Activated CD4-positive, CD25-positive, alpha-beta regulatory T cell (primary cell): ENCODE measurements around the gene ACBD3.
"Not testable (repeated sequence)": the region's sequence is repeated elsewhere in the genome, so short reads cannot be mapped to it uniquely, and the experiment has no call there.

Source experiments
- DNase-seq, 4 experiments: peaks; one replicate each; lab custom pipeline; 2025; lab: John Stamatoyannopoulos, UW

Gene ACBD3

DNA sequence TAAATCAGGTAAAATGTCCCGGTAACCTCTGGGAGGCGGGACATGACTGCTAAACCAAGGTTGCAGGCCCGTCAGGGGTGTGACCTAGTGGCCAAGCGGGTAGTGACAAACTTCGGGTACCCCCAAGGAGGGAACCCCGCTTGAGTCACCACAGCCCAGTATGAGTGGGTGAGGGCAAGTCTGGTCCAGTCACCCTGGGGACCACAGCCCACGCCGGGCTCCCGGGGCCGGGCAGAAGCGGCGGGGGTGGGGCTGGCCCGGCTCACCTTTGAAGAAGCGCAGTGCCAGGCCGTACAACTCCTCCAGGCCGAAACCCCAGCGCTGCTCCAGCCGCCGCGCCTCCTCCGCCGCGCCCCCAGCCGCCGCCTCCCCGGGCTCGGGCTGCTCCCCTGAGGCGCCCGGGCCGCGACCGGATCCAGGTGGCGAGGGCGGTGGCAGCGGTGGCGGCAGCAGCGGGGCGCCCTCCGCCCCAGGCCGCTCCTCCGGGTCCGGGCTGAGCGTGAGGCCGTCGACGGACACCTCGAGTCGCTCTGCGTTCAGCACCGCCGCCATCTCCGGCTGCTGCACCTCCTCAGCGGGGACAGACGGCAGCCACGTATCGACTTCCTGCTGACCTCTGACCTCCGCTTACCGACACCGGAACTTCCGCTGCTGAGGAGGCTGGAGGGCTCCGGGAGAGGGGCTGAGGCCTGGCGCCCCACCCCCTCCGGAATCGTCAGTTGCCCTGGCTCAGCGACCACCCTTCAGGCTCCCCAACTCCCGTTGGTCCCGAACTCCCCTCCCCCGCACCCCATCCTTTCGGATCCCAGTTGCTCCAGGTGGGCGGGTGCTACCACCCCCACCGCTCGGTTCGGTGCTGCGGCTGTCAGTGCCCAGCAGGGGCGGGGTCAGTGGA, at the start of gene ACBD3:
Gene ACBD3 (minus strand): TSS at position 618 of the 895 bp plus-strand sequence. CDS start 66 bp downstream, at position 552.
- DNase-seq = peak; percentile 60 to 75 (median 68)

DNA sequence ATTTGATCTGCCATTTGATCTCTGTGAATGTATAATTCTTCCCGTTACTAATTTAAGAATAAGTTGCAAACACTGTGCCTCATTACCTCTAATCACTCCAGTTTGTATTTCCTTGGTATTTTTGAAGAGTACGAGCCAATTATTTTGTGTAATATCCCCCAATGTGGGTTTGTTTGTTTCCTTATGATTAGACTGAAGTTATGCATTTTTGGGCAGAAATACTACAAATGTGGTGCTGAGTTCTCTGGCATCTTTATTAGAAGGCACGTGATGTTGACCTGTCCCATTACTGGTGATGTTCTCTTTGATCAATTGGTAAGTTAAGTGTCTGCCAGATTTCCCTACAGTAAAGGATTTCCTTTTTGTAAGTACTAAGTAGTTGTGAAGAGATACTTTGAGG, 47.3 kb upstream of the ACBD3 start:
- no peak for DNase-seq

DNA sequence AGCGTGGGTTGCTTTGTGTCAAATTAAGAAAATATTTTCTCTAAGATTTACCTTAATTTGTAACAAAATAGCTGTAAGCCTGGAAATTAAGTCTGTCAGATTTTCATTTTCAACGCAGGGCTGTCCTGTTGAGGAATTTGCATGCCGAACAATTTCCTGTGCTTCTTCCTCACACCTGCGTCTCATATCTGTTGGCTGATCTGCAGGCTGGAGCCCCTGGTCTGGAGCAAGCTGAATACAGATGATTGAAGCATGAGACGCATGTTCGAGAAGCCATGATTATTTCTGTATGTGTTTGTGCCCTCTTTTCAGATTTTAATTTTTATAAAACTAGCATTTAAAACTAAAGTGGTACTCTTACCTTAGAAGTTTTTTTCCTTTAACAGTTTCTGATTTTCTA, 46.8 kb upstream of the ACBD3 start:
- no peak for DNase-seq

DNA sequence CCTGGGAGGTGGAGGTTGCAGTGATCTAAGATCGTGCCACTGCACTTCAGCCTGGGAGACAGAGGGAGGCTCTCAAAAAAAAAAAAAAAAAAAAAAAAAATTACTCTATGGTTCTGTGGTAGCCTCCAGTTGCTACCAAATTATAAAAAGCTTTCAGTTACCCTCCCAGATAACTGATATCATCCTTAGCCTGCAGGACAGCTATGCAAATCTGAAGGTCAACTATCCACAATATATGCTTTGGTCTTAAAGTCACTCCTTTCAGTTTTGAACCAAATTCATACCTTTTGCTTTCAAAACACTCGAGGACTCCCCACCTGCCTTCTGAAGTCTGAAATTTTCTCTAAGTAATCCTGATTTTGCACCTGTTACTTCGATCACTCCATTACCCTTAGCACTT, 40.1 kb upstream of the ACBD3 start:
- no peak for DNase-seq

DNA sequence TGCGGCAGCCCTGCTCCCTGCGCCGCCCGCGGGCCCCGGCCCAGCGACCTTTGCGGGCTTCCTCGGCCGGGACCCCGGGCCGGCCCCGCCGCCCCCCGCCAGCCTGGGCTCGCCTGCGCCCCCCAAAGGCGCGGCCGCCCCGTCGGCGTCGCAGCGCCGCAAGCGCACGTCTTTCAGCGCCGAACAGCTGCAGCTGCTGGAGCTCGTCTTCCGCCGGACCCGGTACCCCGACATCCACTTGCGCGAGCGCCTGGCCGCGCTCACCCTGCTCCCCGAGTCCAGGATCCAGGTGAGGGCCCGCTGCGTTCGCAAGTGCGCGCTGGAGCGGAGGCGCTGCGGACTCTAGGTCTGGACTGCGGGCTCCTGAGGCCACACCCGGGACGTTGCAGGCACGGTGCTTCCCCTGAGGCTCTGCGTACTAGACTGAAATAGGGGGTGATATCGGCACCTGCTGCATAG, 37.3 kb upstream of the ACBD3 start:
- no peak for DNase-seq

DNA sequence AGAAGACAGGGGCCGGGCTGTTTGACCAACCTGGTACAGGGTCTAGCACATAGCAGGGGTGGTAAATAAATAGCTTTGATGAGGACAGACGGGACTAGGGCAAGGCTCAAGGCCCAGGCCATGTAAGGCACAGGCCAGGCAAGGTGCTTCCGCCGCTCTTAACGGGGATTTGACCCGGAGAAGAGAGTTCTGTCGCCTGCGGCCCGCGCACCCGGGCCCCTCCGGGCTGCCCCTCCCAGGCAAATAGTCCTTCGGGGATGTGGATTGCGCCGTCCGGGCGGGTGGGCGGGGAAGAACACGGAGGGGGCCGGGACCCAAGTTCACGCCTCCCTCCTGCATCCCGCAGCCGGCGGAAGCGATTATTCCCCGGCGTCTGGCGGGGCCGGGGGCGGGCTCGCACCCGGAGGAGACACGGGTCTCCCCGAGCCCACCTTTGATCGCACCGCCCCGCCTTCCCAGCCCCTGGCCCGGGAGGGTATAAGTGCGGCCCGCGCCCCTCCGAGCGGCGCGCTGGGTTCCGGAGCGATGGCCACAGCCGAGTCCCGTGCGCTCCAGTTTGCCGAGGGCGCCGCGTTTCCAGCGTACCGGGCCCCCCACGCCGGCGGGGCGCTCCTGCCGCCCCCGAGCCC, 36.7 kb upstream of the ACBD3 start, which contains the start of gene MIXL1:
Gene MIXL1 (plus strand): TSS at position 508 of the 629 bp plus-strand sequence. CDS start 18 bp downstream, at position 526.
- DNase-seq = no peak

DNA sequence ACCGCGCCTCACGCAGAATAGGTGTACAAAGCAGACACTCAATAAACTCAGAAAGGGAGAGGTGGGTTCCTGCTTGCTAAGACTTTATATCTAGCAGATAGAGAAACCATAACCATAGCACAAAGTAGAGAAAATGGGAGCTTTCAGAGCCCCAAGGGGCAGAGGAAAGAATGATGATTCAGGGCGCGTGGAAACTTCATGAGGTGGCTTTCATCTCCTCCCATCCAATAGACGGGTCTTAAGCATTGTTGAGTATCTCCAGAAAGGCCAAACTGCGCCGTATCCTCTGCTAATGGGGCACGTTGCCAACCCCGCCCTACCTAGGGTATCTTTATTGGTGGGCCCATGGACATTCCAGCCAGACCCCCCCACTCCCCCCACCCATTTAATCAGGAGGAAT, 36.1 kb upstream of the ACBD3 start:
- no peak for DNase-seq

DNA sequence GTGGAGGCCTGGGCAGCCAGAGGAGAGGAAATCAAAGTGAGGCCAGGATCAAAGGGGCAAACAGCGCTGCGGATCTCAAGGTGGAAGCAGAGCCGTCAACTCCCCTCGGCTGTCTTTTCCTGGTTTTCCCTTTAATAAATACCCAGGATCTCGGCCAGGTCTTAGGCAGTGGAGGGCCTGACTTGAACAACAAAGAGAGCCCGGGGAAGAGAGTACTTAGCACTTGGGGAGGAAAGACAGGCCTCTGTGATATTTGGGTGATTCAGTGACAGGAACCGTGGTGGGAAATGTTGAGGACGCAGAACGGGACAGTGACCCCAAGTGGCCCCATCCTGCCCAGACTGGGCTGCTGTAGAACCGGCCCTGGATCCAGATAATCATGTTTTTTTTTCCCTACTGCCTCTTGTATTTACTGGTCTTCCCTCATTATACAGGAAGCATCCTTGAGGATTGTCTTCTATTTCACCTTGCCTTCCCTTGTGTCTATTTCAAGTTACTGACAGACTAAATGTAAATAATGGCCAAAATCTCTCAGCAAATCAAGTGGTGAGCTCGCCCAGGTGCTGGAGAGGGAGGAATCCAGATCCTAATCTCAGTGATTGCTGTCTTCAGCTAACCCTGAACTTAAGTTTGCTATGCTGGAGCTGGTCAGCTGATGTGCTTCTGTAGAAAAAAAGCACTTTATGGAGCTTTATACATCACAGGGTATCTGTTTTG, 34.1 kb upstream of the ACBD3 start:
- DNase-seq = no peak

DNA sequence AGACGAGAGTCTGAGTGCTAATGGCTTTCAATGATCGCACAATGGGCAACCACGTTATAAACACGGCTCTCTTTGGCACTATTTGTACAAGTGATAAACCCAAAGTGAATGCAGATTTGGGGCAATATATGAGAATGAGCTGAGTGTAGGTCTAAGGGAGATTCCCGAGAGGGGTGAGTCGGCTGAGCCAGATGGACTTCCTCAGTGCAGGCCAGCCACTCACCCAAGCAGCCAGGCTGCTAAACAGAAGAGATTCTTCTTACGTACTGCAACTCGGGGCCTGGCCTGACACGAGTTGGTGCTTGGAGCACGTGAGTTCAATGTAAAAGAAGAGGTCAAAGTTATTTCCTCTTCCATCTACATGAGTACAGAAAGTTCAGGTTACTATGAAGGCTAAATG, 30.7 kb upstream of the ACBD3 start:
- DNase-seq = no peak

DNA sequence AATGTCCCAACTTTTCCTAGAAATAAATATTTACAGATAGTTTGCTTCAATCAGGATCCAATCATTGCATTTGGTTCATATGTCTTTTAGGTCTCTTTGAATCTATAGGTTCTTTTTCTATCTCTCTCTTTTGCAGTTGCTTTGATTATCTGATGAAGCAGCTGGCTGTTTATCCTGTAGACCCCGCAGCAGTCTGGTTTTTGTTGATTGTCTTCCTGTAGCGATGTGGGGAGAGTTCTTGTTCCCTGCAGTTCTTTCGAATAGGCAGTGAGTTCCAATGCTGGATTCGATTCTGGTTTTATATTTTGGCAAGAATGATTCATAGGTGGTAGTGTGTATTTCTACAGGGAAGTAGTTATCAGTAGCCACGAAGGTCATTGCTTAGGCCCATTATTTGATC, 29.5 kb upstream of the ACBD3 start:
- DNase-seq = no peak

DNA sequence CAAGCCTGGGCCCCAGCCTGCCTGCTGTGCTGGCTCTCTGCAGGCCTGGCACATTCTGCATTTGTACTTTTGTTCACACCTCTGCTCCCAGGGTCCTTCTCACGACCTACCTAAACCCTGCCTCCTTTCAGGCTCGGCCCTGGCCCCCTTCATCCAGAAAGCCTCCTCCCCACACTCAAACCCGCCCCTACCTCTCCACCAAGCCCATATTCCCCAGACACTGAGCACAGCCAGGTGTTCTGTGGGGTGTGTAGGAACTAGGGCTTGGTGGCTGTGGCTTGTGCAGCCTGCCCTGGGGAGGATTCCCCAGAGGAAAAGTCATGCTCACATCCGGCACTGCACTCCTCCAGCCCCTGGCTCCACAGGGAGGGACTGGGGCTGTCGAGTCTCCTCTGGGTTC, 28.7 kb upstream of the ACBD3 start:
- no peak for DNase-seq

DNA sequence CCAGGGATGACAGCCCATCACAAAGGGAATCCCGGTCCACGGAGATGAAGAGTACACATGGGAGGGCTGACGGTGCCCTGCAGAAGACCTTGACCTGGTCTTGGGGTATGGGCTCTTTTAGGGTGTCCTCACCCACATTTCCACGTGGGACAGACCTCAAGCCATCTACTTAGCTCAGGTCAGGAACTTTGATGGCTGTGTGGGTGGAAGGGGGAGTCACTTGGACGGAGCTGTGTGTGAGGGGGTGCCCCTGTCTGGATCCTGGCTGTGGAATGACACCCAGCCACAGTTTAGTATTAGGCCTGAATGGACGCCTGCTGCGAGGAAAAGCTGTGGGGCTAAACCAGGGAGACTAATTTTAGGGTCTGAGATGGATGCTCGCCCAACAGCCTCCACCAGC, 26.0 kb upstream of the ACBD3 start:
- no peak for DNase-seq

DNA sequence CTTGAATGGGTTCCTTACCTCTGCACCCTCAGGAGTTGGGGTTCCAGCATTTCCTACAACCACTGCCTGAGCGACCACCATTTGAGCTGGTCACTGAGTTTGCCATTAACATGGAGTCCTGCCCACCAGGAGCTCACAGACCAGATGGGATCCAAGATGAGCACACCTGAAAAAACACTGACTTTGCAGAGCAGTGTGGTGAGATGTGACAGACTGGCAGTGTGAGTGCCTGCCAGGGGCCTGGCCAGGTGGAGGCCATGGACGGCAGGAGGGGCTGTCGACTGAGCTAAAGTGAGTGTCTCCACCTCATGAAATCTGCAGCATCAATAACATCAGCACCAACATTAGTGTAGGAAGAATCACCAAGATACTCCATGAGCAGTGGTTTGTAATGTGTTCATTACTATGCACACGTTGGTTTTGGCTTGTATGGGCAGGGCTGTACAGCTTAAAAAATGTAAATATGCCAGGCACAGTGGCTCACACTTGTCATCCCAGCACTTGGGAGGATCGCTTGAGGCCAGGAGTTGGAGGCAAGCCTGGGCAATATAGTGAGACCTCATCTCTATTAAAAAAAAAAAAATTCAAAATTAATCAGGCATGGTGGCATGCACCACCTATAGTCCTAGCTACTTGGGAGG, 24.8 kb upstream of the ACBD3 start:
- no peak for DNase-seq

DNA sequence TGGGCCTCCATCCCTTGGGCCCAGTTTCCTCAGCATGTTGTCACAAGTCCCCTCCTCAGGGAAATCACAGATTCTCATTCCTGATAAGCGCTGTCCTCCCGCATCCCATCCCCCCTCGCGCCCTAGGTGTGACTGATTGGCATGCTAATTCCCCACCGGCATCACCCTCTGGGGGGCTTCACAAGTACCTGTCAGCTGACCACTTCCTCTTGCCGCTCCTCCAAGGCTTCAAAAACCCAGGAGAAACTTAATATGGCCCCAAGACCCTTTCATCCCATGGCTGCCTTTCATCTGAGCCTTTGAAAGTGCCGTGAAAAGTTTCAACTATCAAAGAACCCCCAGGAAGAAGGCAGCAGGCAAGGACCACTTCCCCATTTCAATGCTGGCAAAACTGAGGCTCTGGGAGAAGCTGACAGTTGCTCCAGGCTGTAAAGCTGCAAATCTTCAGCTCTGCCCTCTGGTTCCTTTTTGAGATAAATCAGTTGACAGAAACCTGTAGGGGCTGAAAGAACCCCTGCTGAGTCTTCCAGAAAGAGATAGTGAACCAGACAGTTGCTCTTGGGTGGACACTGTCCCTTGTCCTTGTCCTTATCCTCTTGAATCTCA, 24.1 kb upstream of the ACBD3 start:
- no peak for DNase-seq

DNA sequence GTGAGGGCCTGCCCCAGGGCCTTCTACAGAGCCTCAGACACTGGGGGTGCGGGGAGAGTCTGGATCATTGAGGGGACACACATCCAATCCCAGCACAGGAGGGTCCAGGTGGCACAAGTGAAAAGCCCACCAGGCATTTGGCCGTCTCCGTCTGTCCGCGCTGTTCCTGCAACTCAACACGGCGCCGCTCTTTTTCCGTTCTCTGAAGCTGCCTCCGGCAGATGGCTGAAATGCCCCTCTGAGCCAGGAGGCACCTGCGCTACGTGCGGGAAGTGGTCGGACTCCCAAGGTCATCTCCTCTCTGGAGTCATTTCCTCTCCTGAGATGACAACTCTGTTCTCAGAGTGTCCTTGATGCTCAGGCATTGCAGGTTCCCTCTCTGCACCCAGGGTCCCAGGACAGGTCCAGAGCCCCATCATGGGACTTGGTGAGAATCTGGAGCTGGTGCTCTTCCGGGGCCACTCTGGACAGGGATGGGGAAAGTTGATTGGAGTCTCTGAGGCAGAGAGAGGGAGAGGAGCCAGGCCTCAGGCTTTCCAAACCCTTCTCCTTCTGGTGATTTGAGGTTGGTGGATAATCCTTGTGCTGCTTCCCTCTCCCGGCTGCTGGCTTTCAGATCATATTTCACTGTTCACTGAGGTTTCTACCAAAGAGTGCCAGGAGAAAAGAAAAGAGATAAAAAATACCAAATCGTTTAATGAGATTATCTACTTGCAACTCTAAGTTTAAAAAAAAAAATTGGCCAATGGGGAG, 22.9 kb upstream of the ACBD3 start:
- no peak for DNase-seq

DNA sequence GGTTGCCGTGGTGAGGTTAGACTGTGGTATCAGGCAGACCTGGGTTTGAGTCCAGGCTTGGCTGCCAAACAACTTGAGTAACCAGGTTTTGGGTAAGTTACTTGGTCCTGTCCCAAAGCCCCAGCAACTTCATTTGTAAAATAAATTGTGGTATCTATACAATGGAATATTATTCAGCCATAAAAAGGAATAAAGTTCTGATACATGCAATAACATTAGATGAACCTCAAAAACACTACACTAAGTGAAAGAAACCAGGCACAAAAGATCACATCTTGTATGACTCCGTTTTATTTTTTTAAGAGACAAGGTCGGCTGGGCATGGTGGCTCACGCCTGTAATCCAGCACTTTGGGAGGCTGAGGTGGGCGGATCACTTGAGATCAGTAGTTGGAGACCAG, 20.5 kb upstream of the ACBD3 start:
- no peak for DNase-seq

DNA sequence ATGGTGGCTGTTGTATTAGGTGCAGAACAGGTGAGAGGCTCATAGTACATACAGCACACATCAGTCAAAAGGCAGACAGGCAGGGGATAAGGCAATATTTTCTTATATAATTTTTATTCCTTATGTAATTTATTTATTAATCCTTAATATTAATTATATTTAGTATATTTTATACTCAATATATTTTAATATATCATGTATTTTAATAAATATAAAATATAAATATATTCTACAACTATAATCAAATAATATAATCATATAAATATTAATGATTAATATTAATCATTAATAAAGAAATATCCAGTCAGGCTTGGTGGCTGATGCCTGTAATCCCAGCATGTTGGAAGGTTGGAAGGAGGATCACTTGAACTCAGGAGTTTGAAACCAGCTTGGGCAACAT, 17.7 kb upstream of the ACBD3 start:
- no peak for DNase-seq

DNA sequence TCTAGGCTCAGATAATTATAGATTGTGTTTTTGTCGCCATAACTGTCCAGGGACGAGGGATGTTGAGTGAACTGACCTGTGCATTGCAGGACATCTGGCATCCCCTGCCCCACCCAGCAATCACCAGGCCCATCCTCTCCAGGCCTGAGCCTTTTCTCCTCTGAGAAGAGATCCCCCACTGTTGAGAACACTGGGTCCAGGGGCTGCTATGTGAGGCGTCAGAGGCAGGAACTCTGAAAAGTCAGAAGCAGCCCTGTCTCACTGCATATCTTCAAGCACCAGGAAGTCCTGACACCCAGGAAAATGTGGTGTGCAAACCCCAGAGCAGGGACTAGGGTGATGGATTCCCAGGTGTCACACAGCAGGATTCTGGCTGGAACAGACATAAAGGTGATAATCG, 17.1 kb upstream of the ACBD3 start:
- DNase-seq = no peak

DNA sequence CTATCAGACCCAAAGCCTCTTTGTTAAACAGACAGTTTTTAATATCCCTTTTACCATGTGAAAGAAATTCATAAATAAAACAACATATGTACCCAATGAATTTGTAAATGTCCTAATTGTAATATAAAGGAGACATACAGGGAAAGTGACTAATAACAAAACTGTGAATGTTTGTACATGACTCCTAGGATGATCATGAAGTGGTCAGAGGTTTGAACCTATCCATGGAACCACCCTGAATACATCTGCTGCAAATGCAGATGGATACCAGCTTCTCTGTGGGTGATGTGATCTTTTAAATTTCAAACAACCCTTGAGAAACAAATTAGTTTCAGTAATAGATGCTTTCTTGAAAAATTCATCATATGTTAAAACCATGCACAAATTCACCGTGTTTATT, 16.7 kb upstream of the ACBD3 start:
- DNase-seq = no peak

DNA sequence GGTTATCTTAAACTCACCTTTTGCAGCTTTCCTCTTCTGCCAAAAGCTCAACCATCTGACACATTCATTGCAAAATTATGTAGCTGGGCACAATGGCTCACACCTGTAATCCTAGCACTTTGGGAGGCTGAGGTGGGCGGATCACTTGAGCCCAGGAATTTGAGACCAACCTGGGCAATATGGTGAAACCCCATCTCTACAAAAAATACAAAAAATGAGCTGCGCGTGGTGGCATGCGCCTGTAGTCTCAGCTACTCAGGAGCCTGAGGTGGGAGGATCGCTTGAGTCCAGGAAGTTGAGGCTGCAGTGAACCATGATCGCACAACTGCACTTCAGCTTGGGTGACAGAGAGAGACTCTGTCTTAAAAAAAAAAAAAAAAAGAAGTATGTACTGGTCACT, 16.1 kb upstream of the ACBD3 start:
- not testable (repeated sequence) for DNase-seq

DNA sequence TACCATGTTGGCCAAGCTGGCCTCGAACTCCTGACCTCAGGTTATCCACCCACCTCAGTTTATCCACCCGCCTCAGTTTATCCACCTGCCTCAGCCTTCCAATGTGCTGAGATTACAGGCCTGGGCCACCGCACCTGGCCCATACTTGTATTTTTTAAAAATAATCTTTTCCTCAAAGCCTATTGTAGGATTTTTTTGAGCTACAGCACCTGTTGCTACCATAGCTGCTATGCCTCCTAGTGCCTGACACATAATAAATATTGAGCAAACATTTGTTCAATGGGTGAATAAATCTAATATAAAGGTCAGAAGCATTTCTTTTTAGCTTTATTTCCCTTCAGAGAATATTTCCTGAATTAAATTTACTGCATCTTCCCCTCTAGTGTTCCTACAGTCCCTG, 15.7 kb upstream of the ACBD3 start:
- no peak for DNase-seq
